Calu3 (cell line): ENCODE measurements around the gene PTPRE. TPM values are rescaled to one million over a fixed set of nuclear protein-coding genes. Genes with fewer than 3 reads are reported as not detected.

ENCODE experiments used
- BruUV-seq: library from RNA; stranded (reverse); fragments of 400-500 nt; replicated peaks from 2 replicates; lab custom pipeline; 2021; lab: Mats Ljungman, UMichigan
- CTCF ChIA-PET: fragments of 300-600 bp; sonication (Branson Sonifier 250); formaldehyde crosslinking; loops from one replicate; lab custom pipeline; 2022; ENCODE audit warnings: antibody characterized with exemption; lab: Charles Lee
- DNase-seq: peaks from one replicate; pipeline ENCODE4 v3.0.0; 2022
- H3K27ac Mint-ChIP-seq: one replicate; pipeline ENCODE4 v1.8.0; 2022; ENCODE audit warnings: mixed read lengths; ENCODE audit not compliant: unreplicated experiment
- H3K27me3 Mint-ChIP-seq: one replicate; pipeline ENCODE4 v1.8.0; 2022; ENCODE audit warnings: mixed read lengths; ENCODE audit not compliant: unreplicated experiment
- H3K36me3 Mint-ChIP-seq: one replicate; pipeline ENCODE4 v1.8.0; 2022; ENCODE audit warnings: mild to moderate bottlenecking, moderate library complexity, mixed read lengths; ENCODE audit not compliant: insufficient read depth, unreplicated experiment
- H3K4me1 Mint-ChIP-seq: one replicate; pipeline ENCODE4 v1.8.0; 2022; ENCODE audit warnings: mild to moderate bottlenecking, low read depth, mixed read lengths; ENCODE audit not compliant: unreplicated experiment
- H3K4me3 Mint-ChIP-seq: one replicate; pipeline ENCODE4 v1.8.0; 2022; ENCODE audit warnings: mild to moderate bottlenecking, low read depth, moderate library complexity, mixed read lengths; ENCODE audit not compliant: unreplicated experiment
- H3K9me3 Mint-ChIP-seq: one replicate; pipeline ENCODE4 v1.8.0; 2022; ENCODE audit warnings: low read depth, mixed read lengths; ENCODE audit not compliant: unreplicated experiment
- CTCF ChIP-seq: fragments of 200-600 bp; IDR thresholded peaks from one replicate; pipeline ENCODE4 v1.8.0; 2022; ENCODE audit warnings: antibody characterized with exemption; ENCODE audit not compliant: unreplicated experiment
- intact Hi-C: fragments of 100-400 bp; cut with micrococcal nuclease; formaldehyde crosslinking; loops from one replicate; pipeline ENCODE4 v1.10.0; 2022; ENCODE audit not compliant: unreplicated experiment
- total RNA-seq: library from RNA; stranded (reverse); gene quantifications from 2 replicates; pipeline ENCODE4 v1.2.3, GENCODE V29; 2022

The PTPRE gene
- total RNA-seq, 1 experiment from 2014 or later: 7.6 TPM

DNA sequence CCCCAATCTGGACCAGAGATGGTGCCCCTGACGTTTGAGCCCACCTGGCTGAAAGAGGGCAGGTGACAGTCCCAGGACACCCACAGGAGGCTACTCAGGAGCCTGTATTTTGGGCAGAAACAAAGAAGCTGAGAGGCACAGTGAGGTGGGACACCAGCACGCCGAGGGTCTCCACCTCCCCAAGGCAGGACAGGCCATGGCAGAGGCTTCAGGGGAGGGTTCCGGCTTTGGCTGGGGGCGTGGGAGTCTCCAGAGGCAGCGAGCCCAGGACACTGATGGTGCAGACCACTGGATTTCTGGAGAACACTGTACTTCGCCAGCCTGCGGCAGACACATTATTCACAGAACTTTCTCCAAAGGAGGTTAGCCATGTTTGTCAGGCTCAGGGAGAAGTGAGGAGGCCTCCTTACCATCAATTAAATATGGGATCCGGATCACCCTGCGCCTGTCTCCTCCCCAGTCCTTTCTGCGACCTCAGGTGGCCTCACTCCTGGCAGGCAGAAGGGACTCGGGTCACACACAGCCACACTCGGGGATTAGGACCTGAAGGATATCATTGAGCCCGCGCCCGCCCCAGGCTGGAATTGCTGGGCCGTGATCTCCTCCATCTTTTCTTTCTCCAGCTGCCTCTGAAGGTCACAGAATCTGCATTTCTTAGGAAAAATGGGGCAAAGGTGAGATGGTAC lies 121.1 kb downstream of the PTPRE start:
- no peaks in the 10 kb centered on the region for H3K9me3 Mint-ChIP-seq
- H3K4me3 Mint-ChIP-seq: no peak overlapping the region
- no peak overlapping the region for H3K27ac Mint-ChIP-seq
- intact Hi-C loops: no loop called here
- H3K4me1 Mint-ChIP-seq: no peaks in the 10 kb centered on the region
- H3K36me3 Mint-ChIP-seq: peaks cover 4% of the 10 kb centered on the region
- BruUV-seq: no TSS peak
- no peaks in the 10 kb centered on the region for H3K27me3 Mint-ChIP-seq
- no peak for DNase-seq
- no peak for TF ChIP-seq CTCF
- CTCF ChIA-PET: no interaction called here

GRCh38 chr10:128028508-128029289 lies 121.8 kb downstream of the PTPRE start:
- intact Hi-C loops: no loop called here
- H3K27me3 Mint-ChIP-seq: no peaks in the 10 kb centered on the region
- no peak for DNase-seq
- H3K4me1 Mint-ChIP-seq: no peaks in the 10 kb centered on the region
- no peak for TF ChIP-seq CTCF
- no peak overlapping the region for H3K4me3 Mint-ChIP-seq
- CTCF ChIA-PET: no interaction called here
- H3K9me3 Mint-ChIP-seq: no peaks in the 10 kb centered on the region
- BruUV-seq: no TSS peak
- no peak overlapping the region for H3K27ac Mint-ChIP-seq
- peaks cover 4% of the 10 kb centered on the region for H3K36me3 Mint-ChIP-seq

GRCh38 chr10:128029290-128029651 lies 122.4 kb downstream of the PTPRE start:
- intact Hi-C loops: no loop called here
- no peaks in the 10 kb centered on the region for H3K27me3 Mint-ChIP-seq
- BruUV-seq: no TSS peak
- peaks cover 4% of the 10 kb centered on the region for H3K36me3 Mint-ChIP-seq
- no peaks in the 10 kb centered on the region for H3K9me3 Mint-ChIP-seq
- DNase-seq: no peak
- TF ChIP-seq CTCF: no peak
- H3K4me1 Mint-ChIP-seq: no peaks in the 10 kb centered on the region
- no peak overlapping the region for H3K27ac Mint-ChIP-seq
- CTCF ChIA-PET: interaction anchor here (0.8 kb wide), 1 partner anchor 11 kb away, joined by 3 read pairs; no protein-coding TSS in a partner anchor
- no peak overlapping the region for H3K4me3 Mint-ChIP-seq

DNA sequence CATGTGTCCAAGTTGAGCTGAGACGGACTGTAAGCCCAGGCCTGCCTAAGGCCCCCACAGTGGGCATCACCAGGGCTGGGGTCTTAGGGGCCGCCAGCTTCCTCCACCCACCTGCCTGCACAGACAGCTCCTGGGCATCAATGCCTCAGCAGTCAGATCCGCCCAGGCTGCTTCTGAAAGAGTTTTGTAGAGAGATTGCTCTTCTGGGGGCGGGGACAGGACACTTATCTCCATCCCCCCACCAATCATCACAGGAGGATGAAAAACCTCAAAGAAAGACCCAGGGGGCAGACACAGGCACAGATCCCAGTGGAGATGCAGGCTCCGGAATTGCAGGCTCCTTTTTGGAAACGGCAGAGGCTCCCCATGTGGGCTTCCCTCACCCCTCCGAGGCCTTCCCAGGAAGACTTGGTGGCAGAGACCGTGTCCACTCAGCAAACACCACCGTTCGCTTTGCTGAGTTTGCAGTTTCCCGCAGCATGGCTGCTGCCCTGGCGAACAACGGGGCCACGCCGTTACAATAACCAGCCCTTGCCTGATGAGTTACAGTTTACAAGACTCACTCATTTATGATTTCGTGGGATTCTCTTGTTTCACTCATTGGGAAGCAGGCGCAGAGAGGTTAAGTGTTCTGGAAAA lies 122.9 kb downstream of the PTPRE start:
- Mint-ChIP-seq H3K4me3 (no peak overlapping the region), H3K9me3 (no peaks in the 10 kb centered on the region), H3K27ac (no peak overlapping the region), H3K36me3 (peaks cover 4% of the 10 kb centered on the region), H3K4me1 (no peaks in the 10 kb centered on the region), H3K27me3 (no peaks in the 10 kb centered on the region)
- no TSS peak for BruUV-seq
- no peak for DNase-seq
- no peak for TF ChIP-seq CTCF
- CTCF ChIA-PET: interaction anchor here (0.8 kb wide), 1 partner anchor 11 kb away, joined by 3 read pairs; no protein-coding TSS in a partner anchor
- intact Hi-C loops: no loop called here
